Erythroblast (primary cell): ENCODE results near the gene ZNF222.

Experiments used
- DNase-seq, 2 experiments: peaks; one replicate each; lab custom pipeline; 2025; lab: John Stamatoyannopoulos, UW
- GATA1 ChIP-seq: IDR thresholded peaks from 2 replicates; pipeline ENCODE4 v1.6.1; 2011; ENCODE audit warnings: low read depth, mild to moderate bottlenecking, control low read depth, low read length, moderate library complexity
- POLR2A ChIP-seq: IDR thresholded peaks from 2 replicates; pipeline ENCODE4 v1.6.1; 2011; ENCODE audit warnings: mild to moderate bottlenecking, low read length

Gene ZNF222

DNA sequence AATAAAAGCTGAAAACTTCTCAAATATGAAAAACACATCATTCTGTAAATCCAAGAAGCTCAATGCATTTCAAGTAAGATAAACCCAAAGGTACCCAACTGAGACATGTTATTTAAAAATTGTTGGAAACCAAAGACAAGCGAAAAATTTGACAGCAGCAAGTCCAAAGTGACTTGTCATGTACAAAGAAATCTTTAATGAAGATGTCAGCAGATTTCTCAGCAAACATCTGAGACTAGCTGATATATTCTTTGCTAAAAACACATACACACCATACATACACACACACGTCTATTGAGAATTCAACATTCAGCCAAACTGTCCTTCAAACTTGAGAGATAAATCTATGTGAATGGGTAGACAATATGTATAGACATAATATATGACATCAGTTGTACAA is 5.7 kb upstream of the ZNF222 start:
- DNase-seq, result no peak
- TF ChIP-seq GATA1, result no peak
- no peak for TF ChIP-seq POLR2A

DNA sequence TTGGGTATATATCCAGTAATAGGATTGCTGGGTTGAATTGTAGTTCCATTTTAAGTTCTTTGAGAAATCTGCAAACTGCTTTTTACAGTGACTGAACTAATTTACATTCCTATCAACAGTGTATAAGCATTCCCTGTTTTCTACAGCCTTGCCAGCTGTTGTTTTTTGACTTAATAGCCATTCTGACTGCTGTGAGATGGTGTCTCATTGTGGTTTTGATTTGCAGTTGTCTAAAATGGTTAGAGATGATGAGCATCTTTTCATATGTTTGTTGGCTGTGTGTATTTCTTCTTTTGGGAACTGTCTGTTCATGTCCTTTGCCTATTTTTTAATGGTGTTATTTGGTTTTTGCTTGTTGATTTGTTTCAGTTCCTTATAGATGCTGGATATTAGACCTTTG is 4.0 kb upstream of the ZNF222 start:
- DNase-seq, result no peak
- TF ChIP-seq GATA1 (no peak), POLR2A (no peak)

- DNase-seq, result no peak
- TF ChIP-seq GATA1, result no peak
- no peak for TF ChIP-seq POLR2A
These were observed 321 bp upstream of the ZNF222 start for GRCh38 chr19:44024900-44025216.

DNA sequence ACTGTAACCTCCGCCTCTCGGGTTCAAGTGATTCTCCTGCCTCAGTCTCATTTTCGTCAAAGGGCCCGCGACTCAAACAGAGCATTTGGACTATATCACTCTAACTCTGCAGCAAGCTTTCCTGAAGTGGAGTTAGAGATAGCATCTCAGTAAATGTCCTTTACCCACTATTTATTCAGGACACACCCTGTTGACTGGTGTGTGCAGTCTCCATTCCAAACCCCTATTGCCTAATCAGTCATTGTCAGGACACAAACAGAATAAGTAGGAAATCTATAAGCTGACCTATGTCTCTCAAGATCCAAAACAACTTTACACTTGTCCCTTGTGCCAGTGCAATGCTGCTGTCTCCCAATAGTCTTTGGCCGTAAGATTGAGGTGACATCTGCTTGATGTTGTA is 1.4 kb downstream of the ZNF222 start:
- TF ChIP-seq POLR2A, result no peak
- no peak for TF ChIP-seq GATA1
- peak in 1 of 2 experiments; percentile 16 for DNase-seq

DNA sequence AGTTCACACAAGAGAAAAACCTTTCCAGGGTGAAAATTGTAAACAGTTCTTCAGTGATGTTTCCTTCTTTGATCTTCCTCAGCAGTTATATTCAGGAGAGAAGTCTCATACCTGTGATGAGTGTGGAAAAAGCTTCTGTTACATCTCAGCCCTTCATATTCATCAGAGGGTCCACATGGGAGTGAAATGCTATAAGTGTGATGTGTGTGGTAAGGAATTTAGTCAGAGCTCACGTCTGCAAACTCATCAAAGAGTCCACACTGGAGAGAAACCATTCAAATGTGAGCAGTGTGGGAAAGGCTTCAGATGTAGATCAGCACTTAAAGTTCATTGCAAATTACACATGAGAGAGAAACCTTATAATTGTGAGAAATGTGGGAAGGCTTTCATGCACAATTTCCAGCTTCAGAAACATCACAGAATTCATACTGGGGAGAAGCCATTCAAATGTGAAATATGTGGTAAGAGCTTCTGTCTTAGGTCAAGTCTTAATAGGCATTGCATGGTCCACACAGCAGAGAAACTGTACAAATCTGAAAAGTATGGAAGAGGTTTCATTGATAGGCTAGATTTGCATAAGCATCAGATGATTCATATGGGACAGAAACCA is 6.9 kb downstream of the ZNF222 start:
- DNase-seq, result no peak

DNA sequence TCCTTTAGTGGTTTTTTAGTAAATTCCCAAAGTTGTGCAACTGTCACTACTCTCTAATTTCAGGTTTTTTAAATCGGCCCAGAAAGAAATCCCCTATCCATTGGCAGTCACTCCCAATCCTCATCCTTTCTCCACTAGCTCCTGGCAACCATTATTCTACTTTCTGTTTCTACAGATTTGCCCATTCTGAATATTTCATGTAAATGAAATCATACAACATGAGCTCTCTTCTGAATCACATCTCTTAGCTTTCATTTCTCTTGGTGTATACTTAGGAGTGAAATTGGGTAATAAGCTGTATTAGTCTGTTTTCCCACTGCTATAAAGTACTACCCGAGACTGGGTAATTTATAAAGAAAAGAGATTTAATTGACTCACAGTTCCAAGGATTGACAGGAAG is 17.0 kb downstream of the ZNF222 start:
- TF ChIP-seq GATA1, result no peak
- TF ChIP-seq POLR2A, result no peak

More for the DNA sequence above, 6.9 kb downstream of the ZNF222 start:
- no peak for TF ChIP-seq GATA1
- no peak for TF ChIP-seq POLR2A

DNA sequence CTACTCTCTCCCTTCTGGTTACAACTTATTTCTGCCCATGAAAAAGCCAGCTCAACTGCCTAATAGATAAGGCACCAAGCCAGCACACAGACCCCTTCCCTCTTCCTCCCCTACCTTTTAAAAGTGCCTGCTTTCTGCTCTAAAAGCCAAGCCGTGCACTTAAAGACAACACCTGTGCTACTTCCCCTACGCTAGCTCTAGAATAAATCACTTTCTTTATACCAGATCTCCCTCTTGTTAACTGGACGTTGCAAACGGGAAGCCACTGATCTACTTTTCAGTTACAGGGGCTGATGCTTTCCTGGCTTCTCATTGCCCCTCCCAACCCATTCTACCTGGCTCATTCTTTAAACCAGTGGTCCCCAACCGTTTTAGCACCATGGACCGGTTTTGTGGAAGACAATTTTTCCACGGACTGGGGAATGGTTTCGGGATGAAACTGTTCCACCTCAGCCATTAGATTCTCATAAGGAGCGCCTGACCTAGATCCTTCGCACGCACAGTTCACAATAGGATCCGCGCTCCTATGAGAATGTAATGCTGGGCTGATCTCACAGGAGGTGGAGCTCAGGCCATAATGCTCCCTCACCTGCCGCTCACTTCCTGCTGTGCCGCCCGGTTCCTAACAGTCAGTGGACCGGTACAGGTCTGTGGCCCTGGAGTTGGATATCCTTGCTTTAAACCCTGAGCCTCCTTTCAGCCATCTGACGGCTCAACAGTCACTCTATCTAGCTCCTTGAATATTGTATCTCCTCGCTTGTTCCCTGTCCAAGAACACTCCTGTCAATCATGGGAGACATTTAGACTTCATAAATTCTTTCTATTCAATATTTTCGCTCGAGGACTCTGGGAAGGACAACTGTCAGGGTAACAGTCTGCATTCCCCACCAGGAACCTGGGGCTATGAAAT is 25.8 kb downstream of the ZNF222 start:
- TF ChIP-seq POLR2A (peak; percentile 44), GATA1 (no peak)
- DNase-seq, result peak; percentile 48 to 59

More for the DNA sequence above, 17.0 kb downstream of the ZNF222 start:
- no peak for DNase-seq

DNA sequence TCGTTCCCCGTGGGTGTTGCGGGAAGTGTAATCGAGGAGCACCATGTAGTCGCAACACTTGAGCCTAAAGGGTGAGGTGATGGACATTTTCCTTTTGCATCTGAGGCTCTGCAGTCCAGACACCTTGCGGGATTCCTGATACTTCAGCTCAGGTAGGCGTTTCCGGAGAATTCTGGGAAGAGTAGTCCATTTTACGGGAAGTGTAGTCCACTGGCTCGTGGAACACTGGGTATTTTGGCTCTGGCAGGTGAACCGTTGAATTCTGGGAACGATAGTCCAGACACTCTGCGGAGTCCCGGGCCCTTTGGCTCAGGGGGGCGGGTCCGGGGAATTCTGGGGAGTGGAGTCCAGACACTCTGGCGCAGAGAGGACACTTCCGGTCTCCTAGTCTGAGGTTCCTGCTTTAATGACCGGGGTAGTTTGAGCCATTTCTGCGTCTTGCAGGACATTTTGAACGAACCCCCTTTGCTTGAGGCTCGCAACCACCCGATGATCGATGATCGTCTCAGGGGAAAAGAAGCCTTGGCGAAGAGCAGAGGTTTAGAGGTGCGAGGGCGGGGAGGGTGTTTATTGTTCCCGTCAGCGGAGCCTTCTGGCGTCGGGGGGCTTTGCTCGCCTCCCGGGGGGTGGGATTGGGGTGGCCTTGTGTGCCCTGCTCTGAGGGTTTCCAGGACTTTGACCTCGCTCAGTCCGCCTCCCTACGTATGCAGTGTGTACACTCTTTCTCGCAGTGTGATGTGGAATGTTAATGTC is 26.6 kb downstream of the ZNF222 start, which contains the start of gene ZNF223:
ZNF223 (plus strand) TSS at position 387 of the 753 bp plus-strand sequence. CDS start 3,141 bp downstream, outside the sequence.
- TF ChIP-seq GATA1 (no peak), POLR2A (peak; percentile 41)
- DNase-seq, result peak; percentile 77 to 80

DNA sequence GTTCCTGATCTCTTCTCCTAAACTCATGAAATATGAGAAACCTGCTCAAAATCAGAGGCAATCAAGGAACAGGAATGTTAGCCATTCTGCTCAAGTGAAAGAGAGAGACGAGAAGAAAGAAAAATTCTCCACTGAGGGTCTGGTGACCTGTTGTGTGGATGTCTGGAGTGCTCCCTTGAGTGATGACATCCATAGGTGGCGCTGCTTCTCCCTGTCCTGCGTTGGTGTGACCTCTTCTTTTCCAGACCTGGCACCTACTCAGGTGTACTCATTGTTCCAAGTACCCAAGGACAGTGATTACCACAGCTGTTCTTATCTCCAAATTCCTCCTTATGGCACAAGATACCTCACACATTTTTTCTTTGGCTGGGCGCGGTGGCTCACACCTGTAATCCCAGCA is 30.7 kb downstream of the ZNF222 start:
- no peak for DNase-seq
- no peak for TF ChIP-seq GATA1
- TF ChIP-seq POLR2A, result no peak

DNA sequence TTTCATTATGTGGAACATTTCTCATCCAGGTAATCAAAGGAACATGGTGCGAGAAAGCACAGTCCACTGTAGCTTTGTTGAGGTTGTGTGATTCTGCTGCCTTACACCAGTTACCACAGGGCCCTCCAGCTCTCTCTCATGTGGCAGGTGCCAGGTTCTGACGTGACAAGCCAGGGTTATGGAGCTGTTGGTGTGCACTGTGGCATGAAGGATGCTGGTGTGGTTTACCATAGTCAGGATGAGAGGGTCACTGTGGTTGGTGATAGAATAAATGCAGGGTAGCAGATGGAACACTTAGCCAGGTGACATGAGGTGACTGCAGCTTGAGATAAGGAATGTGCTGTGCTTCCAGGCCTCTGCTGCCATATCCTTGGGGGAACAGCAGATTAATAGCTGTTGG is 34.0 kb downstream of the ZNF222 start:
- no peak for DNase-seq
- no peak for TF ChIP-seq GATA1
- no peak for TF ChIP-seq POLR2A

DNA sequence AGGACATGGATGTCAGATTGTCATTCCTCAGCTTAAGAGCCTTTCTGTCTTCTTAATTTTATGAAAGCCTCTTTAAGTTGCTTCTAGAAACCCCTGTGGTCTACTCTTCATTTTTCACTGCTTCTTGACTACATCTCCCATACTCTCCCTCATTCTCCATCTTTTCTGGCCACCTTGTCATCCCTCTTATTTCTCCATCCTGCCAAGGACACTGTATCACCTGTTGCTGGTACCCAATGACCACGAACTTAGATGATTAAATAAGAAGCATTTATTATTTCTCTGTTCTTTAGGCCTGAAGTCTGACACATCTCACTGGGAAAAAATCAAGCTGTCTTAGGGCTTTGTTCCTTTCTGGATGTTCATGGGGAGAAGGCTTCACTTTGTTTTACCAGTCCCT is 35.9 kb downstream of the ZNF222 start:
- TF ChIP-seq POLR2A (no peak), GATA1 (no peak)

DNA sequence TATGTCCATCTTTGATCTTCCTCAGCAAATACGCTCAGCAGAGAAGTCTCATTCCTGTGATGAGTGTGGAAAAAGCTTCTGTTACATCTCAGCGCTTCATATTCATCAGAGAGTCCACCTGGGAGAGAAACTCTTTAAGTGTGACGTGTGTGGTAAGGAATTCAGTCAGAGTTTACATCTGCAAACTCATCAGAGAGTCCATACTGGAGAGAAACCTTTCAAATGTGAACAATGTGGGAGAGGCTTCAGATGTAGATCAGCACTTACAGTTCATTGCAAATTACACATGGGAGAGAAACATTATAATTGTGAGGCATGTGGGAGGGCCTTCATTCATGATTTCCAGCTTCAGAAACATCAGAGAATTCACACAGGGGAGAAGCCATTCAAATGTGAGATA is 41.1 kb downstream of the ZNF222 start:
- no peak for DNase-seq
- no peak for TF ChIP-seq GATA1
- no peak for TF ChIP-seq POLR2A

More for the DNA sequence above, 35.9 kb downstream of the ZNF222 start:
- DNase-seq, result no peak

DNA sequence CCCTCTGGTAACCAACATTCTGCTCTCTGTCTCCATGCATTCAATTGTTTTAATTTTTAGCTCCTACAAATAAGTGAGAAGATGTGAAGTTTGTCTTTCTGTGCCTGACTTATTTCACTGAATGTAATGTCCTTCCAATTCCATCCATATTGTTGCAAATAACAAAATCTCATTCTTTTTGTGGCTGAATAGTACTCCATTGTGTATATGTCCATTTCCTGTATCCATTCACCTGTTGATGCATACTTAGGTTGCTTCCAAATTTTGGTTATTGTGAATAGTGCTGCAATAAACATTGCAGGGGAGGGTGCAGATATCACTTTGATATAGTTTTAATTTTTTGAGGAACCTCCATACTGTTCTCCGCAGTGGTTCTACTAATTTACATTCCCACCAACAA is 44.2 kb downstream of the ZNF222 start:
- DNase-seq, result no peak
- TF ChIP-seq GATA1 (no peak), POLR2A (no peak)
